IMR-90 (cell line): ENCODE data around the gene TMEM252. TPM values are rescaled to one million over a fixed set of nuclear protein-coding genes. Genes with fewer than 3 reads are reported as not detected.

Source experiments
- ATAC-seq: fragments of 200-7000 bp; cut with Tn5 transposase; 2 replicates; pipeline ENCODE4 v1.9.1; 2020; ENCODE audit warnings: low read depth, mild to moderate bottlenecking, moderate library complexity
- BruUV-seq: library from RNA; stranded (reverse); fragments of 400-500 nt; replicated peaks from 2 replicates; lab custom pipeline; 2021; lab: Mats Ljungman, UMichigan
- CTCF ChIA-PET: fragments of 300-600 bp; formaldehyde crosslinking; extraction: SDS; loops from one replicate; lab custom pipeline; 2021; ENCODE audit warnings: antibody characterized with exemption; lab: Yijun Ruan, JAX
- POLR2A ChIA-PET: fragments of 300-600 bp; sonication (Branson Sonifier 250); formaldehyde crosslinking; loops from one replicate; lab custom pipeline; 2022; ENCODE audit warnings: antibody characterized with exemption; ENCODE audit not compliant: unreplicated experiment; lab: Charles Lee
- DNase-seq: peaks from one replicate; pipeline ENCODE4 v3.0.0; 2013
- H2AFZ ChIP-seq: replicated peaks from 2 replicates; pipeline ENCODE3; 2013; ENCODE audit warnings: low read length, mild to moderate bottlenecking; ENCODE audit not compliant: poor library complexity
- H2AK5ac ChIP-seq: 2 replicates; pipeline ENCODE4 v1.6.1; 2013; ENCODE audit warnings: low read depth, low read length, inconsistent platforms
- H2AK9ac ChIP-seq: replicated peaks from 2 replicates; pipeline ENCODE3; 2013; ENCODE audit warnings: mild to moderate bottlenecking, low read depth, low read length, moderate library complexity; ENCODE audit not compliant: poor library complexity
- H2BK120ac ChIP-seq: 2 replicates; pipeline ENCODE4 v1.6.1; 2013; ENCODE audit warnings: low read depth, low read length, inconsistent platforms
- H2BK15ac ChIP-seq: 3 replicates; pipeline ENCODE4 v1.6.1; 2013; ENCODE audit warnings: low read depth, low read length, inconsistent platforms
- H2BK20ac ChIP-seq: 2 replicates; pipeline ENCODE4 v1.6.1; 2013; ENCODE audit warnings: low read depth, mild to moderate bottlenecking, inconsistent platforms, low read length, moderate library complexity
- H2BK5ac ChIP-seq: 2 replicates; pipeline ENCODE4 v1.6.1; 2013; ENCODE audit warnings: mild to moderate bottlenecking, low read depth, low read length, inconsistent platforms; ENCODE audit not compliant: poor library complexity, severe bottlenecking
- H3K14ac ChIP-seq: replicated peaks from 2 replicates; pipeline ENCODE4 v1.6.1; 2013; ENCODE audit warnings: low read depth, low read length, inconsistent platforms
- H3K18ac ChIP-seq: 2 replicates; pipeline ENCODE4 v1.6.1; 2013; ENCODE audit warnings: low read depth, low read length, control low read depth
- H3K23ac ChIP-seq: 2 replicates; pipeline ENCODE4 v1.6.1; 2013; ENCODE audit warnings: low read depth, low read length, inconsistent platforms
- H3K27ac ChIP-seq: 2 replicates; pipeline ENCODE4 v1.5.1; 2013; ENCODE audit warnings: mild to moderate bottlenecking, control low read depth, low read length; ENCODE audit not compliant: insufficient read depth
- H3K27me3 ChIP-seq: 2 replicates; pipeline ENCODE4 v1.6.1; 2013; ENCODE audit warnings: low read length; ENCODE audit not compliant: control insufficient read depth, insufficient read depth
- H3K36me3 ChIP-seq: 2 replicates; pipeline ENCODE4 v1.6.1; 2013; ENCODE audit warnings: low read length, mixed read lengths; ENCODE audit not compliant: control insufficient read depth, insufficient read depth
- H3K4ac ChIP-seq: 2 replicates; pipeline ENCODE4 v1.6.1; 2013; ENCODE audit warnings: low read depth, low read length, inconsistent platforms
- H3K4me1 ChIP-seq: 2 replicates; pipeline ENCODE4 v1.6.1; 2013; ENCODE audit warnings: low read length, mixed read lengths; ENCODE audit not compliant: control insufficient read depth, insufficient read depth
- H3K4me2 ChIP-seq: 2 replicates; pipeline ENCODE4 v1.6.1; 2013; ENCODE audit warnings: low read depth, mild to moderate bottlenecking, control low read depth, low read length, moderate library complexity
- H3K4me3 ChIP-seq: 2 replicates; pipeline ENCODE4 v1.5.1; 2013; ENCODE audit warnings: low read depth, mild to moderate bottlenecking, control low read depth, low read length, moderate library complexity; ENCODE audit not compliant: insufficient read depth
- H3K56ac ChIP-seq: 2 replicates; pipeline ENCODE4 v1.6.1; 2013; ENCODE audit warnings: low read length, inconsistent platforms; ENCODE audit not compliant: insufficient read depth; ENCODE audit errors: extremely low read depth
- H3K79me1 ChIP-seq, 2 experiments: 2 replicates each; pipeline ENCODE4 v1.6.1; 2013; ENCODE audit warnings: low read length in 2 of 2, inconsistent platforms in 1 of 2, low read depth in 1 of 2
- H3K9ac ChIP-seq: 2 replicates; pipeline ENCODE4 v1.6.1; 2013; ENCODE audit warnings: low read depth, low read length, control low read depth
- H3K9me1 ChIP-seq: 2 replicates; pipeline ENCODE4 v1.6.1; 2013; ENCODE audit warnings: low read length, inconsistent platforms; ENCODE audit not compliant: insufficient read depth
- H3K9me3 ChIP-seq: 2 replicates; pipeline ENCODE4 v1.6.1; 2013; ENCODE audit warnings: low read length; ENCODE audit not compliant: control insufficient read depth, insufficient read depth
- H4K20me1 ChIP-seq: 2 replicates; pipeline ENCODE4 v1.6.1; 2013; ENCODE audit warnings: low read length, inconsistent platforms; ENCODE audit not compliant: insufficient read depth
- H4K5ac ChIP-seq: 2 replicates; pipeline ENCODE4 v1.6.1; 2013; ENCODE audit warnings: mild to moderate bottlenecking, low read depth, low read length, control low read depth
- H4K8ac ChIP-seq, 2 experiments: 2 replicates each; pipeline ENCODE4 v1.6.1; 2013; ENCODE audit warnings: low read depth in 2 of 2, low read length in 2 of 2, control low read depth in 1 of 2, inconsistent platforms in 1 of 2
- H4K91ac ChIP-seq: 2 replicates; pipeline ENCODE4 v1.6.1; 2013; ENCODE audit warnings: low read depth, low read length, inconsistent platforms; ENCODE audit not compliant: insufficient read depth
- BHLHE40 ChIP-seq: fragments of 150-350 bp; IDR thresholded peaks from 2 replicates; pipeline ENCODE4 v1.6.1; 2016; ENCODE audit warnings: mild to moderate bottlenecking, low read depth, low read length
- FOS ChIP-seq: fragments of 150-350 bp; IDR thresholded peaks from 2 replicates; pipeline ENCODE4 v1.6.1; 2016; ENCODE audit warnings: low read depth, low read length
- POLR2A ChIP-seq: IDR thresholded peaks from 2 replicates; pipeline ENCODE4 v1.6.1; 2012; ENCODE audit warnings: mild to moderate bottlenecking, low read depth, low read length
- RAD21 ChIP-seq: IDR thresholded peaks from 2 replicates; pipeline ENCODE4 v1.6.1; 2012; ENCODE audit warnings: low read length, improper control_type of control experiment
- RFX5 ChIP-seq: IDR thresholded peaks from 2 replicates; pipeline ENCODE4 v1.8.0; 2012; ENCODE audit warnings: low read depth, mild to moderate bottlenecking, low read length, moderate library complexity
- USF2 ChIP-seq: fragments of 150-350 bp; IDR thresholded peaks from 2 replicates; pipeline ENCODE4 v1.6.1; 2017; ENCODE audit warnings: mild to moderate bottlenecking, antibody characterized with exemption, low read length, low read depth
- WGBS, 2 experiments: methylation state at CpG; one replicate each; pipeline versions ENCODE4 v1.1.5 to v1.1.7; 2013; ENCODE audit warnings: missing lambda C conversion rate in 2 of 2; ENCODE audit not compliant: insufficient read length in 1 of 2; ENCODE audit errors: extremely low coverage in 2 of 2; 5-methylcytosine and 5-hydroxymethylcytosine counted together
- dilution Hi-C: fragments of 300-500 bp; cut with HindIII; formaldehyde crosslinking; loops from one replicate; pipeline ENCODE4 v1.14.3; 2018; ENCODE audit warnings: low sequenced_read_pairs; ENCODE audit not compliant: unreplicated experiment
- in situ Hi-C: fragments of 300-500 bp; cut with MboI; formaldehyde crosslinking; loops from 3 replicates; pipeline ENCODE4 v1.14.3; 2019; ENCODE audit warnings: low sequenced_read_pairs, inconsistent platforms, mixed read lengths
- intact Hi-C: fragments of 100-400 bp; cut with micrococcal nuclease; formaldehyde crosslinking; loops from 2 replicates; pipeline ENCODE4 v1.10.0; 2022
- polyA plus RNA-seq, 3 experiments: library from polyadenylated mRNA; depleted of rRNA; stranded (reverse); fragments of >200 nt; gene quantifications; 2 replicates each; pipeline ENCODE4 v1.2.3, GENCODE V29; 2012; ENCODE audit warnings: low replicate concordance in 1 of 3
- total RNA-seq: library from RNA; depleted of rRNA; stranded (reverse); fragments of >200 nt; gene quantifications from 2 replicates; pipeline ENCODE4 v1.2.3, GENCODE V29; 2012

The TMEM252 gene
- total and polyA plus RNA-seq, 2 of the 4 experiments (the other 2 are of a cell fraction) = not detected

- Histone ChIP-seq H3K4ac (no peak overlapping the region), H3K27ac (no peak overlapping the region), H3K18ac (no peak overlapping the region), H3K9me1 (no peaks in the 10 kb centered on the region), H3K14ac (no peak overlapping the region), H4K5ac (no peak overlapping the region), H3K23ac (no peak overlapping the region), H3K4me1 (no peaks in the 10 kb centered on the region), H3K36me3 (no peaks in the 10 kb centered on the region), H2AFZ (no peak overlapping the region), H3K4me3 (no peak overlapping the region), H3K79me1 (no peaks in the 10 kb centered on the region), H4K20me1 (no peaks in the 10 kb centered on the region), H3K27me3 (no peaks in the 10 kb centered on the region), H2AK5ac (no peak overlapping the region), H3K9me3 (peaks cover 3% of the 10 kb centered on the region; the same call in 1 of the 2 replicates), H3K56ac (no peak overlapping the region), H4K91ac (no peak overlapping the region), H2BK5ac (no peak overlapping the region), H3K4me2 (no peak overlapping the region), H4K8ac (no peak overlapping the region), H3K9ac (no peak overlapping the region), H2BK120ac (no peak overlapping the region), H2AK9ac (no peak overlapping the region), H2BK20ac (no peak overlapping the region), H2BK15ac (no peak overlapping the region)
- DNase-seq (no peak), ATAC-seq (no peak)
- BruUV-seq = no TSS peak
- no CpG with 5 or more reads among the region's 4 CpGs for WGBS, 2 experiments
- ChIA-PET CTCF (no interaction called here), POLR2A (no interaction called here)
- intact Hi-C loops (no loop called here), dilution Hi-C loops (no loop called here), in situ Hi-C loops (no loop called here)
- TF ChIP-seq FOS = no peak
- no peak for TF ChIP-seq RFX5
- TF ChIP-seq USF2 = no peak
- TF ChIP-seq RAD21 = no peak
- no peak for TF ChIP-seq BHLHE40
- no peak for TF ChIP-seq POLR2A
Measured at GRCh38 chr9:68522131-68522530, 18.6 kb downstream of the TMEM252 start.
